Stimulated activated CD8-positive, alpha-beta memory T cell treated with anti-CD3 and anti-CD28 coated beads, Interleukin-12 subunit alpha, Interleukin-12 subunit beta, amount 100 ng/mL, for 4 hours (primary cell): ENCODE data around the gene KIF3A.

Experiments used
- DNase-seq: peaks from one replicate; pipeline ENCODE4 v3.0.0-alpha.2; 2020; ENCODE audit warnings: low read depth

Gene KIF3A

DNA sequence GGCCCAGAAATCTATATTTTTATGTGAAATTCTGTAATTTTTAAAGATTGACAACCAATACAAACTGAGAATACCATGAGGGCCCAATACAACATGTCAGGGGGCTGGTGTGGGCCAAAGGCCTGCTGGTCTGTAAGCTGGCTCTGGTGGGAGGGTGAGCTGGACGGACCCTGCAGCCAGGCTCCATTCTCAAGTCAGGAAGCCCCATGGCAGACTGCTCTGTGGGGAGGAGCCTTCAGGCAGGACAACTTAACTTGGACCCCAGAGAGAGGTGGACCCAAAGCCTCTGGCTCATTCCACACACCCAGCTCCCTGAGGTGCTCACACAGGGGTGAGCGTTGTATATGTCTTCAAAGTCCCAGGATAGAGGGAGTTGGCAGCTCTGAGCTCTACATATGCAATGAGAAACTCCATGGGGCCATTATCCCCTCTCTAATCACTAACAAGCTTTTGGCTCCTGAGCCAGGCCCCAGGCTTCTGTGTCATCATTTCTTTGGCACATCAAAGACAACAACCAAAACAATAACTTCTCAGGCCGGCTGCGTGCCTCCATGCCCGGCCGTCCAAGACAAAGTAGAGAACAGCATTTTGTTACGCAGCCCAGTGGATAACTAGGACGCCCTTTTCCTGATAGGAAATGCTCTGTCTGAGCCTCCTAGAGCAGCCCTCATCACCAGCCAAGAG lies 33.3 kb upstream of the KIF3A start:
- DNase-seq = no peak

DNA sequence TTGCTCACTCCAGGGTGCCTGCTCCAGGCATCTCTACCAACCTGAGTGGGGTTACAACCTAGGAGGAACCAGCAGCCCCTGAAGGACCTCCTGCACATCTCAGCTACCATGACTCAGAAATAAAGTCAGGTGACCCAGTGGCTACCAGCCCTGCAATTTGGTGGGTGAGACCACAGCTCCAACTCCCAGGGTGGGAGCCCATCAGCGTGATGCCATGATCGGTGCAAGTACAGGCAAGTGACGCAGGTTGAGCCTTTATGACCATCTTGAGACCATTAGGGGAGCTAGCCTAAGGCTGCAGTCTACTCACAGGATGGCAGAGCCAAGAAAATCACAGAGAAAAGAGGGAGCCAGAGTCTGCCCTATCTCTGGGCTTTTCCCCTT lies 31.1 kb upstream of the KIF3A start:
- DNase-seq = no peak

DNA sequence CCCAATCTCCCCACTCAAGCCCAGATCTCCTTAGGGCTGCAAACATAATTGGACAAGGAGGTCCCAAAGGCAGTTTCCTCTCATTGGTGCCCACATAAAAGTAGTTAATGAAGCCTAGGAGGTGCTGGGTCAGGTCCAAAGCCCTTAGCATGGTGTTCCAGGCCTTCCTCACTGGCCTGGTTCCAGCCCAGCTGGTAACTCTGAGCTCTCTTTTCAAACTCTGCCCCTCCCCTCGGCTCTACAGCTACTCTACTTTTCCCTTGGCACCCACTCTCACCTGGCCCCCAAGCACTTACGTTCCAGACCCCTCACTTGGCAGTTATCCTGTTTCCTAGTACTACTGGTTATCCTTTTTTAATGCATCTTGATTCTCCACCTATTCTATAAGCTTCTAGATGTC lies 29.8 kb upstream of the KIF3A start:
- DNase-seq = no peak

DNA sequence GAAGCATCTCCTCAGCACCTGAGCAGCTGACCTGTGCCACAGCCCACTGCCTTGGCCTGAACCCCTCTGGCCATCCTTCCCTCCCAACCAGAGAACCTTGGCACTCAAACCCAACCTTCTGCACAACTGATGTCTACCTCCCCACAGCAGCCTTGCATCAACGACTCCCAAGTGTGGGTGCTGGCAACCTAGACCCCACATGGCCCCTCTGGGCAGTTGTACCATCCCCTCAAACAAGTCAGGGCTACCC lies 29.4 kb upstream of the KIF3A start:
- DNase-seq = no peak

DNA sequence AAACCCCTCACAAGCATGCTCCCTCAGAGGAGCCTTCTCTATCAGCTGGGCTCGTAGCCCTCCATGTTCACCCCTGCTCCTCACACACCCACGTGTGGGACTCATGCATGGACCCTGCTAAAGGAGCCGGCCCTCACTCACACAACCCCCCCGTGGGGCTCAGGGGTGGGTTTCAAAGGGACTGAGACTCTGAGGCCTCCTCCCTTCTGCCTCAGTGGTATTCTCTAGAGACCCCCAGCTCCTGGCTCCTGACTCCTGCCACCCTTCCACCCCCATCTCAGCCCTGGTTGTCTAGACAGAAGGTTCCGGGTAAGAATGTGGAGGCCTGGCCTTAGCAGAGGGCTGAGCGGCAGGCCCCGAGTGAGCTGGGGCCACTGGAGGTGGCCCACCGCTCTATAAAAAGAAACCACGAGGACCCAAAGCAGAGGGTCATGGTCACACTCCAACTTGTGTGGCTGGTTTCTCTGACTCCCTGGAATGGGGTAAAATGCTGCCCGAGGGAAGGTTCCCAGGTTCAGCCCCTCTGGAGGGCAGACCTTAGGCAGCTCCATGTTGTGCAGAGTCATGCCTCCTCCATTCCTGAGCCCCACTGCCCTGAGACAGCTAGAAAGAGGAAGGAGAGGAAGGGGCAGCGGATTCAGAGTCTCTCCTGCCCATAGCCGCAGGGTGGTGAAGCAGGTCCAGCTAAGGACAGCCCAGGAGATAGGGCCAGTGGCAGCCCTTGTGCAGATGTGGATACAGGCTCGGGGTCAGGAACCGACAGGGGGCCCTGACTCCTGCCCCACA lies 28.9 kb upstream of the KIF3A start:
- no peak for DNase-seq

DNA sequence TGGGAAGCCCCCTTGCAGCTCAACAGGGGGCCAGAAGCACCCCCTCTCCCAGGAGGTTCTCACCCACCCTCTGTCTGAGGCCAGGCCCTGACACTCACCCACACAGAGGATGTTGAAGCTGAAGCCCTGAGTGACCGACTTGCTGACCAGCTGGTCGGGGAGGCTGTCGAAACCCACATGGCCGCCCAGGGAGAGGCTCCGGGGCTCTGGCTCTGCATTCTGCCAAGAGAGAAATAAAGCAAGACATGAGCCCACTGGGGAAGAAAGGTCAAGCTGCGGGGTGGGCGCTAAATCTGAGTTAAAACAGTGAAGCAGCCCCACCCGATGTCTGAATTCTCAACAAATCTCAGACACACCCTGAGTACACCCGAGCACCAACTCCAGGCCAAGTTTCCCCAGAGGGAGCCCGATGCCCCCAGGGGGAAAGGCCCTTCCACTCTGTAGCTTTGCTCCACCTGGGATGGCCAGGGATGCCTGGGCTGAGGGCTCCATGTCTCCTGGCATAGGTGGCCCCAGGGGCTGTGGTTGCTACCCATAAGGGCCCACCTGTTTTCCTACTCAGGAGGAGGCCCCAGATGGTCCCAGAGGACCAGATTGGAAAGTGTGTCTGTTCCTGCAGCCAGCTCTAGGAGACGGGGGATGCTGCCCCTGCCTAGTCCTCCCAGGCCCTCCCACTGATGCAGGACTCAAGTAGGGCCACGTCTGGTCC lies 28.1 kb upstream of the KIF3A start:
- no peak for DNase-seq

DNA sequence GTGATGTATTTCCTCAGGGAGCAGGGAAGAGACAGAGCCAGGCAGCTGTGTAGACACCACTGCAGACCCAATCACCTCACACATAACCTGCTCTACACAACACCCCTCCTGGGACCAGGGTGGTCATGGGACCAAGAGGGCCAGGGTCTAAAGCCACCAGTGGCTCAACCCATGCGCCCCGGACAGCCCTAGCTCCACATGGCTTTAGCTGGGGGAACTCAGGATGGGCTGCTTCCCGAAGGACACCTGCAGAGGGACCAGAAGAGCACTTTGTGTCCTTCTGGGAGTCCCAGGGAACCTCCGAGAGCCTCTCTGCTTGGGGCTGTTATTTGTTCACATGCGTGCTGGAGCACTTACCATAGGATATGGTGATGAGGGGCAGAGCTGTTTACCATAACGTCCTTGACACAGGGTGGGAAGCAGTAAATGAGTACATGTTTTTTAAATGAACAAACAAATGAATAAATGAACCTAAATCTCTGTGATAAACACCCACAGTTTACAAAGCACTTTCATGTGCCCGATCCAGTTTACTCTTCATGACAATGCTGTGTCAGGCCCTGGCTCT lies 27.4 kb upstream of the KIF3A start:
- no peak for DNase-seq

DNA sequence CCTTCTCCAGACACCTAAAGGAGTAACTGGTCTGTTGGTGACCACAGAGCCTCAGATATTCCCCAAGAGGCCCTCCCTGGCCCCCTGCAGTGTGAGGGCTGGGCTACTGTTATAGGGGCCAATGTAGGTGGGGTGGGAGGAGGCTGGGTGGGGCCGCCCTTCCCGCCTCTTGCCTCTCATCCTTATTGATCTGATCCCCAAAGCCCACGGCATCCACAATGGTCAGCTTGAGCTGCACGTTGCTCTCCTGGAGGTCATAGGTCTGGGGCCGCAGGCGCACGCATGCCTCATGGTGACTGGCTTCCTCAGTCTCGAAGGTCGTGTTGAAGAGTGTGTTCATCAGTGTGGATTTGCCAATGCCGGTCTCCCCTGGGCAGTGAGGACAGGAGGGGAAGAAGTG lies 26.7 kb upstream of the KIF3A start:
- no peak for DNase-seq

DNA sequence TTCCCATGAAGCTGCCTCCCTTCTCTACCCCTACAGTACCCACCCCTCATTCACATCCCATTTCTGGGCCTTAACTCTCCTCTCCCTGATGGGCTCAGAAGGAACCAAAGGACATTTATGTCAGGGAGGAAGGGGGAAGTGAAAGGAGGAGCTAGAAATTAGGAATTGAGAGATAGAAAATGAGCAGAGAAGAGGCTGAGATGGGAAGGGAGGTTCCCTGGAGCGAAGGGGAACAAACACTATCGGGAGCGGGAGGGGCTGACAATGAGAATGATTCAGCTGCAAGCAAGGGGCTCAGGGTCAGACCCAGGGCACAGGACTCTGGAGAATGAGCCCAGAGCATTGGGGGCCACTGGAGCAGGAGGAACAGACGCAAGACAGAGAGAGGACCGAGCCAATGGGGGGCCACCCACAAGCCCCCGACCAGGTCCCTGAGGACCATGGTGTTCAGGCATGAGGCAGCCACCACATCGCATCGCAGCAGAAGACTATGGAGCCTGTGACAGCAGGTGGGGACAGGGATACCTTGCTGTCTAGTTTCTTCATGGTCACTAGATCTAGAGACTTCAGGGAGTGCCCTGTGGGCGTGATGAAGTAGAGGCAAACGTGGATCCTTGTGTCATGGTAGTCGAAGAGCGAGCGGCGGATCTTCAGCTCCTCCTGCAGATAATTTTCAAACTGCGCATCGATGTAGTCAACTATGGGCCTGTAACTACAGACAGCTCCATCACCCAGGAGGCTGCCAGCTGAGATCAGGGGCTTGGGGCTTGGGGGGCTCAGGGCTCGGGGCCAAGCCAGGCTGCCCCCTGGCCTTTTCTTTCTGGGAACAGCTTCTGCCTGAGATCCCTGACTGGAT lies 26.1 kb upstream of the KIF3A start:
- DNase-seq = no peak

DNA sequence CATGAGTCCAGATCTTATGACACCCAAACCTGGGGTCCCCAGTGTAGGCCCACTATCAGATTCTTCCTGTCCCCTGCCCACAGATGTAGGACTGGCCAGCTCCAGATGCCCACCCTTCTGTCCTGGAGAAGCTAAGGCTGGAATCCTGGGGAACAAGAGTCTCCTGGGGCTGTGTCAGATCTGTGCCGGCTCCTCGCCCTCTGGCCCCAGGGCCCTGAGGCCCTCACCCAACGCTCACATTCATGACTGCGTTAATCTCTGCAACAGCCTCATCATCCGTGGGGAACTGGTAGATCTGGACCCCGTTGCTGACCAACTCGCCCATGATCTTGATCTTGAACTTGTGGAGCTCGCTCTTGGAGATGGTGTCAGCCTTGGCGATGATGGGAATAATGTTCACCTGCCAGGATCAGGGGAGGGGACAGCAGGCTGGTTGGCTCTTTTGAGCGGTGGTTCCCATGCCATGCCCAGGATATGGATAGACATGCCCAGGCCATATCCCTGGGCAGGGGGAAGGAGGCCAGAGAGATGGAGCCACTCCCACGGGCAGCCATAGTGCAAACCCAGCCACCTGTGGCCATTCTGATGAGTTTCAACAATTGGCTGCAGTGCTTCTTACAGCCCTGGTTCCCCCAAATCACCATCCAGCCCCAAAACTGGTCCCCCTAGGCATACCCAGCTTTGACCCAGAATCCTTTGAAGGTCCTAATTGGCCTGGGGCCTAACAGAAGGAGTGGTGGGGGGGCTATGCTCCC lies 25.1 kb upstream of the KIF3A start:
- DNase-seq = no peak

DNA sequence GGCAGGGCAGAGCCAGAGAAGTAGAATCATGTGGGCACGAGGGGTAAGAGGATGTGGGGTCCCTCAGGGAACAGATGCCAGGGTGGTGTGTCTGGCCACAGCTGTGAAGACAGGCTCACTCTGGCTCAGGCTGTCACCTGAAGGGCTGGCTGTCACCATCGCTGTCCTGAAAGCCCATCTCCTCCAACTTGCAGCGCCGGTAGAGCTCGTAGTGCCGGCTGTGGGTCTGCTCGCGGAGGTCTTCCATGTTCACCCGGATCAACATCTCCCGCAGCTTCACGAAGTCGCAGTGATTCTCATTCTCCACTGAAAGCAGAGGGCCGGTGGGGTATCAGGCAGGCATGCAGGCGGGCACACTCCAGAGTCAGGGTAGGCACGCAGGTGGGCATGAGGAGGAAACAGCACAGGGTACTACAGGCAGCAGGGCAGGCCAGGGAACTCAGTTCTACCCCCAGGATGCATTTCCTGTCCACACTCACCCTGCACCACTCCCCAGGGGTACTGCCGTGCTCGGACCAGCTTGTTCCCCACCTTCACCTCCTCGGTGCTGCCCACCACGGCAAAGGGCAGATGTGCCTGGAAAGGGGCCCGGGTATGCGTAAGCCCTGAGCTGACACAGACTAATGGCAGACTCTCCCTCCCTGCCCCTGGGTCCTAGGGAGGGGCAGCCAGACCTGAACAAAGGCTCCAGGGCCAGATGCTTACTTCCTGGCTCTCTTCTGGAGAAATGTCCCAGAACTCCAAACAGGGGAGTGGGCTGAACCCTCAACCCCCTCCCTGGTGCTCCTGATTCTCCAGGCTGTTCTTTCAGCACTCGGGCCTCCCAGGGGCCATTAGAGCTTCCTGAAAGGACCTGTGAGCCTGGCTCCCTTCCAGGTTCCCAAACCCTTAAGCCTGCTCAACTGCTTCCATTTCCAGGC lies 24.2 kb upstream of the KIF3A start:
- DNase-seq = no peak

DNA sequence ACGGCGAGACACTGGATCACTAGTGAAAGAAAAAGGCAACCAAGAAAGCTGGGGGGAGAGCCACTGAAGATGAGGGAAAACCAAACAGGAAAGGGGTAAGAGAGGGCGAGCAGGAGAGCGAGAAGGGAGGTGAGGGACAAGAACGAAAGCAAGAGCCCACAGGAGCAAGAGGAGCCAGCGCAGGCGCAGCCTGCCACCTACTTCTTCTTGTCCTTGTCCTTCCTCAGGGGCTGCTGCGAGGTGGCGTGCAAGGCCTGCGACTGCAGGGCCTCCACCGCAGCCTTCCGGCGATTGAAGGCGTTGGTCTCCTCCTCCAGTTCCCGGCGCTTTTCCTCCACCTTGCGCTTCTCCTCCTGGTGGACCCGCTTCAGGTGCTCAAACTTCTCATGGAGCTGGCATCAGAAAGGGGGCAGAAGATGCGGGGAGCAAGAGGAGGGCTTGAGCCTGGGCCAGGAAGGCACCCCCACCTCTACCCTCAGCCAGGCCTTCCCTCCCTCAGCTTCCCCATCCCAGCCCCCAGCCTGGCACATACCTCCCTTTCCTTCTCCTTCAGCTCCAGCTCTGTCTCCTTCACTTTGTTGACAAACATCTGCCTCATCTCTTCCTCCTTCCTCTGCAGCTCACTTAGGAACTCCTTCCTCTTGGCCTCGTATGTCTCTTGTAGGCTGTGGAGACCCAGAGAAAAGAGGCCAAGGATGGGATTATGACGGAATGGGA lies 23.4 kb upstream of the KIF3A start:
- no peak for DNase-seq

DNA sequence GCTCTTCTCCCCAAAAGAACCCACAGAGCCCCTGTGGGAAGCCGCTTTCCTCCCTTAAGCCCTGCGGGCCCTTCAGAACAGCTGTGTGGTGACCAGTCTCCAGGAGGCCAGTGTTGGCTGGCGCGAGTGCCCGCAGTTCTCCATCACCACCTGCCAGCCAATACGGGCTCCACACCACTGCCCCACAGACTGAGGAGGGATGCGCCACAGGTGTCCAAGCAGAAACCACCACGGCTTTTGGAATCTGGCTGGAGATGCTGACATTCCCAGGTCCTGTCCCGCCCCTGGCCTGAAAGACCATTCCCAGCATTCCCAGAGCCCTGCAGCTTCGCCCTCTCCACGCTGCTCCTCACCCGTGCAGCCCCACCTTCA lies 22.7 kb upstream of the KIF3A start:
- no peak for DNase-seq

DNA sequence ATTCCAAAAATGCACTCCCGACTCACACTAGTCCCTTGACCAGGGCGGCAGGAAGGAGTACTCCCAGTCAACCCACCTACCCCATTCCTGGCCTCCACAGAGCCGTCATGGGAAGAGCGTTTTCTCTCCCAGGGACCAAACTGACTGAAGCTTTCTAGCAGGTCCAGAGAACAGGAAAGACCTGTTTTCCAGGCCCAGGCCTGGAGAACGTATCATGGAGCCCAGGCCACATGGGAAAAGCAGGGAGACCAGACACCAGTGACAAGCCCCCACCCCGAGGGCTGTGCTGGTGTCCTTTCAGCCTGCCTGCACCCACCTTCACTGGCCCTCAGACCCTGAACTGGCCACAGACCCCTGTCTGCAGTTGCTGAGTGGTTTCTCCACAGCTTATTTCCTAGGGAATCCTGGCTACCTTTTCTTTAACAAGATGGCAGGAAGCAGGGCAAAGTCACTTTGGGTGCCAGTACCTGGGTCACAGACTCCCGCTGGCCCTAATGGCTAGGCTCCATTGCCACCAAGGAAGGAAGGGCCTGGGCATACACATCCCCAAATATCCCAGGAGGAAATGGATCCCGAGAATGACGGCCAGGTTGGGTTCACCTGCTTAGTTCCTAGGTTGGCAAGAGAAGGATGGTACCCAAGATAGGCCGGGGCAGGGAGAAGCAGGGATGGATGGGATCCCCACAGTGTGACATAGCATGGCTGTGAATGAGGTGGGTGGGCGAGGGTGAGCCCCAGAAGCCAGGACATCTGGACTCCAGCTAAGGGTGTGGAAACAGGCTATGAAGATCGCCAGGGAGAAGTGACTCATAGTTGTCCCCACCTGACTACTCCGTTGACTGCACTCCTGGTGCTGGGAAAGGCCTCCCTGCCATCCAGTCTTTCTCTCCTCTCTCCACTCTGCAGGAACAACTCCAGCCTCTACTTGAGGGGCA lies 22.0 kb upstream of the KIF3A start:
- DNase-seq = no peak

DNA sequence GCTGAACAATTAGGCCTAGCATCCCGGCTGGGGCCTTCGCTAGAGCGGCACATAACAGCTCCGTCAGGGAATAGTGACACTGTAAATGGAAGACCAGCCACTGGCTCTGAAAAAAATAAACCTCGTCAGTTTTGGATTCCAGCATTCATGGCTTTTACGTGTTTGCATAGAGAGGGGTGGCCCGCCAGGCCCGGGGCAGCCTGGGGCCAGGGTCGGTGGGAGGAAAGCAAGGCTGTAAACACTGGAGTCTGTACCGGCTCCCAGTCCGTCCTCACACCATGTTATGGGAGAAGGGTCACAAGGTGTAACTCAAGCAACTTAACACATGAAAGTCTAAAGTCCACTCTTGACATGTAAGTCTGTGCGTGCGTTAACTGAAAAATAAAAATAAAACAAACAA lies 21.1 kb upstream of the KIF3A start:
- no peak for DNase-seq

DNA sequence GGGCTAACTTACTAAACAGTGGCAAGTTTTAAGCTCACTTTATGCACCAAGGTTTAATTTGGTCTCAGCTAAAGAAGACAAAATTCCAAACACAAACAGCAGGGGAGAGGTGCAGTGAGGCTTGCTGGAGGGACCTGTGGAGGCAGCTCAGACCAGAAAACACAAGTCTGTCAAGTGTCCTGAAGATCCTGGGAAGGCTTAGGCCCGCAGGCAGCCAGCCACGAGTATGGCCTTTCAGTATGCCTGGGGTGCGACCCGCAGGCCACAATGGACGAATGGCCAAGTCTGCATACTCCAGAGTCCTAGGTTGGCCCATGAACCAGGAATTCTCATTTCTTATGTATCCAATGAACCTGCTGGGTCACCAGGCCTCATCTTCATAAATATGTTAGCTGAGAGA lies 19.2 kb upstream of the KIF3A start:
- no peak for DNase-seq

DNA sequence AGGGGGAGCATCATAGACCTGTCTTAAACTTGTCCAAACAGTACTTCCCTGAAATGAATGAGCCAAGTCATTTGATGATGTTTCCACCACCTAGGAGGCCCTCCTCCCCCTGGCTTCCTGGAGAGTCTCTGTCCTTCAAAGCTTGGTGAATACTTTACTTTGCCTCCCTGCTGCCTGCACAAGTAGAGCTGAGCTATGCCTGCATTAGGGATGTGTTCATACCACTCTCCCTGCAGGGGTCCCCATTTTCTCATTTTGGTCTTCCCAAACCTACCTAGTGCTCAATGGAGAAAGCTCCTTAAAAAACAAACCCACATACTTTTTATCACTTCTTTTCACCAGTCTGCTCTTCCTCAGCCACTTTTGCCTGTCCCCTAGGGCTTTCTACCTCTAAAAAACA lies 17.6 kb upstream of the KIF3A start:
- DNase-seq = no peak

DNA sequence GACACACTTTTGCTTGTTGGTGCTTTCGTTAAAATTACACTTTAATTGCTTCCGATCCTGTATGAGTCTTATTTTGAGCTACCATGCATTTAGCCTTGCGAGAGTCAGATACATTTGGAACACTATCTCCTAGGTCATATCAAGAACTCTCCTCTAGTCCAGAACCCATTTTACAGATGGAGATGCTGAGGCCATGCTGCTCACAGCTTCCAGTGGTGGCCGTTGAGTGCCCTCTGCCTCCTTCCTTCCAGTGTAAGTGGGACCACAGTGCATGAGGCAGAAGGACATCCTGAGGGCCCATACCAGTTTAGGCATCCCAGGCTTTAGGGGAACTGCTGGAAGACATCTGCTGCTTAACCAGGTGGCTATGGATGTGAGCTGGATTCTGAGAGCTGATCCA lies 16.8 kb upstream of the KIF3A start:
- no peak for DNase-seq
